Activated CD8-positive, alpha-beta memory T cell treated with anti-CD3 and anti-CD28 coated beads, Interleukin-2, amount 50 U/mL, for 24 hours (primary cell): ENCODE measurements around the gene ZNF236.
"Not testable (repeated sequence)": the region's sequence is repeated elsewhere in the genome, so short reads cannot be mapped to it uniquely, and the experiment has no call there.

Experiments used
- DNase-seq: peaks from one replicate; pipeline ENCODE4 v3.0.0-alpha.2; 2020; ENCODE audit errors: extremely low read depth

The ZNF236 gene

GRCh38 chr18:76944346-76944745, 122.0 kb downstream of the ZNF236 start:
- not testable (repeated sequence) for DNase-seq

GRCh38 chr18:76948345-76948744, 126.0 kb downstream of the ZNF236 start:
- DNase-seq, result no peak

GRCh38 chr18:76951456-76952247, 129.3 kb downstream of the ZNF236 start:
- no peak for DNase-seq

GRCh38 chr18:76952747-76953146, 130.4 kb downstream of the ZNF236 start:
- DNase-seq, result no peak

- no peak for DNase-seq
Observed at GRCh38 chr18:76953156-76953555, 130.8 kb downstream of the ZNF236 start.

GRCh38 chr18:76953583-76954233, 131.4 kb downstream of the ZNF236 start:
- DNase-seq, result no peak

GRCh38 chr18:76955524-76956170, 133.3 kb downstream of the ZNF236 start:
- DNase-seq, result no peak

- DNase-seq, result no peak
Observed at GRCh38 chr18:76956648-76957047, 134.3 kb downstream of the ZNF236 start.

GRCh38 chr18:76957384-76958355, 135.3 kb downstream of the ZNF236 start:
- DNase-seq, result no peak

- no peak for DNase-seq
Observed at GRCh38 chr18:76958692-76959341, 136.5 kb downstream of the ZNF236 start.

- DNase-seq, result no peak
Observed at GRCh38 chr18:76959605-76960004, 137.2 kb downstream of the ZNF236 start.

- no peak for DNase-seq
Observed at GRCh38 chr18:76960528-76961035, 138.2 kb downstream of the ZNF236 start.

GRCh38 chr18:76962851-76963250, 140.5 kb downstream of the ZNF236 start:
- no peak for DNase-seq

- DNase-seq, result no peak
Observed at GRCh38 chr18:76963936-76964335, 141.6 kb downstream of the ZNF236 start.

GRCh38 chr18:76965555-76966151, 143.3 kb downstream of the ZNF236 start:
- not testable (repeated sequence) for DNase-seq

GRCh38 chr18:76967299-76967698, 144.9 kb downstream of the ZNF236 start:
- not testable (repeated sequence) for DNase-seq

- no peak for DNase-seq
Observed at GRCh38 chr18:76967721-76968472, 145.5 kb downstream of the ZNF236 start.

- DNase-seq, result no peak
Observed at GRCh38 chr18:76970770-76971559, 148.6 kb downstream of the ZNF236 start.

GRCh38 chr18:76972241-76972640, 149.9 kb downstream of the ZNF236 start:
- DNase-seq, result no peak
